ENCODE measurements around the gene GNG3. TPM values are rescaled to one million over a fixed set of nuclear protein-coding genes. Genes with fewer than 3 reads are reported as not detected.

GNG3 gene
- polyA plus RNA-seq, 2 of the 4 experiments (the other 2 are of a cell fraction): not detected

- TF ChIP-seq HDAC2 (IDR thresholded peaks at IDR 0.05) (no peak), RCOR1 (IDR thresholded peaks at IDR 0.05; ENCODE audit: low read depth, low read length) (no peak), POLR2A (IDR thresholded peaks at IDR 0.05; ENCODE audit: low read length) (peak; percentile 86), MAZ (IDR thresholded peaks at IDR 0.05; ENCODE audit: borderline replicate concordance, low read depth, low read length) (no peak), CHD4 (IDR thresholded peaks at IDR 0.05; ENCODE audit: borderline replicate concordance) (peak; percentile 87; the same call in 1 of the 2 replicates), RFX5 (IDR thresholded peaks at IDR 0.05) (peak; percentile 51; the same call in 1 of the 2 replicates), MAX (IDR thresholded peaks at IDR 0.05) (peak; percentile 80), BCL3 (IDR thresholded peaks at IDR 0.05) (peak; percentile 44), CTCF (IDR thresholded peaks at IDR 0.05) (no peak), JUN (IDR thresholded peaks at IDR 0.05) (peak; percentile 36 to 92; a peak in 4 of 5 replicates), E2F6 (IDR thresholded peaks at IDR 0.05; ENCODE audit: borderline replicate concordance, low read depth) (0 out of 2 replicates have a peak, but pooled peaks have one; percentile 33), PBX3 (IDR thresholded peaks at IDR 0.05) (peak; percentile 83), PHF8 (IDR thresholded peaks at IDR 0.05; ENCODE audit: borderline replicate concordance, low read depth) (peak; percentile 59)
- peaks cover 11% of the 10 kb centered on the region; the same call in 1 of the 3 replicates for H3K4me1 ChIP-seq
- ATAC-seq (peak; percentile 98 to 99), FAIRE-seq (peak; percentile 80), DNase-seq (ENCODE audit: low read depth in 1 of 2, low spot score in 1 of 2) (peak; percentile 99 to 100)
- H3K9me3 ChIP-seq: no peaks in the 10 kb centered on the region
- under 1% methylated on average over 43 of the region's 47 CpGs for WGBS (ENCODE audit: missing lambda C conversion rate)
- H3K27ac ChIP-seq: peak within 1 kb of the TSS; percentile 92 to 94
- ChIA-PET CTCF (interaction anchor here (0.6 to 3.2 kb wide), 12 partner anchors 11 to 152 kb away, joined by 3 to 17 read pairs (median 4); partner anchors contain the start of genes HNRNPUL2 and STX5), POLR2A (interaction anchor here (0.5 to 3.0 kb wide), 40 partner anchors 8 to 308 kb away, joined by 3 to 96 read pairs (median 6); partner anchors contain the start of genes C11orf98, CSKMT, EEF1G and GANAB)
- peak within 1 kb of the TSS; percentile 55 for H3K4me3 ChIP-seq
- H3K4me2 ChIP-seq: peak within 1 kb of the TSS; percentile 91
Observed at GRCh38 chr11:62753736-62754603, 46.5 kb downstream of the GNG3 start, which contains the start of gene ZBTB3. Gene ZBTB3 (minus strand): TSS chr11:62754160. CDS start chr11:62753664, 496 bp downstream.

GRCh38 chr11:62755086-62755615 lies 47.7 kb downstream of the GNG3 start:
- ChIA-PET CTCF (interaction anchor here (1.2 to 1.8 kb wide), 2 partner anchors 14 to 31 kb away, joined by 5 to 6 read pairs; no protein-coding TSS in a partner anchor), POLR2A (interaction anchor here (1.5 to 3.0 kb wide), 3 partner anchors 15 to 85 kb away, joined by 7 to 63 read pairs (median 34); partner anchors contain the start of genes HNRNPUL2, TAF6L and WDR74)
- Histone ChIP-seq H3K27ac (no peak overlapping the region), H3K4me1 (peaks cover 11% of the 10 kb centered on the region; the same call in 1 of the 3 replicates), H3K4me3 (0 out of 3 replicates have a peak overlapping the region, but pooled peaks have one; percentile 55), H3K4me2 (peak overlapping the region; percentile 91), H3K9me3 (no peaks in the 10 kb centered on the region)
- ATAC-seq (no peak), FAIRE-seq (no peak), DNase-seq (ENCODE audit: low read depth in 1 of 2, low spot score in 1 of 2) (no peak)
- TF ChIP-seq JUN (IDR thresholded peaks at IDR 0.05) (no peak), RNF2 (IDR thresholded peaks at IDR 0.05; ENCODE audit: borderline replicate concordance, low read depth) (no peak), RAD21 (conservative IDR thresholded peaks at IDR 0.05 in 1 of 2, IDR thresholded peaks at IDR 0.05 in 1 of 2) (no peak), RCOR1 (IDR thresholded peaks at IDR 0.05; ENCODE audit: low read depth, low read length) (no peak), CHD4 (IDR thresholded peaks at IDR 0.05; ENCODE audit: borderline replicate concordance) (no peak), ZFP36 (IDR thresholded peaks at IDR 0.05; ENCODE audit: borderline replicate concordance, partially characterized antibody) (no peak), ZSCAN20 (CRISPR knock-in tag; IDR thresholded peaks at IDR 0.05) (no peak), KDM5A (IDR thresholded peaks at IDR 0.05) (no peak), ZNF302 (CRISPR knock-in tag; IDR thresholded peaks at IDR 0.05) (no peak)
- 87% methylated on average over 10 of the region's 10 CpGs for WGBS (ENCODE audit: missing lambda C conversion rate)

Measured in A549 (cell line).